Loucy (cell line): ENCODE results near the gene NHS.

Experiments used
- EZH2phosphoT487 ChIP-seq: fragments of 200-600 bp; IDR thresholded peaks from 2 replicates; pipeline ENCODE4 v1.6.1; 2018; ENCODE audit warnings: antibody characterized with exemption, mild to moderate bottlenecking, moderate library complexity, borderline replicate concordance
- TF ChIP-seq, protein P1 (sequence below): fragments of 200-600 bp; sonication (generic); conservative IDR thresholded peaks from 2 replicates; pipeline ENCODE4 v1.5.1; 2014; ENCODE audit warnings: mild to moderate bottlenecking, antibody characterized with exemption, low read length

DNA sequence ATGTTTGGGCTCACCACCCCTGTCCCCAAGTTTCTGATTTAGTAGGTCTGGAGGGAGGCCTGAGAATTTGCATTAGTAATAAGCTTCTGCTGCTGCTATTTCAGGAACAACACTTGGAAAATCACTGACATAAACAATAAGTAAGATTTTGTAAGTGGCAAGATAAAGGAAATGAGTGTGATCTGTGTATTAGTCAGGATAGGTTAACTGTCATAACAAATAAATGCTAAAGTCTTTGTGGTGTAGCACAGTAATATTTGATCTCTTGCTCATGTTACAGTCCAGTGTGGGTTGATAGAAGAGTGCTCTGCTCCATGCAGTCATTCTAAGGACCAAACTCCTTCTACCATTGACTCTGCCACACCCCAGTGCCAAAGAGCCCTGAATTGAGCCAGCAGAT lies 67.0 kb downstream of the NHS start:
- TF ChIP-seq, protein P1, sequence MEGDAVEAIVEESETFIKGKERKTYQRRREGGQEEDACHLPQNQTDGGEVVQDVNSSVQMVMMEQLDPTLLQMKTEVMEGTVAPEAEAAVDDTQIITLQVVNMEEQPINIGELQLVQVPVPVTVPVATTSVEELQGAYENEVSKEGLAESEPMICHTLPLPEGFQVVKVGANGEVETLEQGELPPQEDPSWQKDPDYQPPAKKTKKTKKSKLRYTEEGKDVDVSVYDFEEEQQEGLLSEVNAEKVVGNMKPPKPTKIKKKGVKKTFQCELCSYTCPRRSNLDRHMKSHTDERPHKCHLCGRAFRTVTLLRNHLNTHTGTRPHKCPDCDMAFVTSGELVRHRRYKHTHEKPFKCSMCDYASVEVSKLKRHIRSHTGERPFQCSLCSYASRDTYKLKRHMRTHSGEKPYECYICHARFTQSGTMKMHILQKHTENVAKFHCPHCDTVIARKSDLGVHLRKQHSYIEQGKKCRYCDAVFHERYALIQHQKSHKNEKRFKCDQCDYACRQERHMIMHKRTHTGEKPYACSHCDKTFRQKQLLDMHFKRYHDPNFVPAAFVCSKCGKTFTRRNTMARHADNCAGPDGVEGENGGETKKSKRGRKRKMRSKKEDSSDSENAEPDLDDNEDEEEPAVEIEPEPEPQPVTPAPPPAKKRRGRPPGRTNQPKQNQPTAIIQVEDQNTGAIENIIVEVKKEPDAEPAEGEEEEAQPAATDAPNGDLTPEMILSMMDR: no peak
- no peak for TF ChIP-seq EZH2phosphoT487
